HG03135 (cell line): Measurements from ENCODE around the gene CHMP1A.

Experiments
- ATAC-seq: cut with Tn5 transposase; IDR thresholded peaks from one replicate; pipeline ENCODE4 v1.9.1; 2021; ENCODE audit warnings: mild to moderate bottlenecking, moderate library complexity; ENCODE audit not compliant: unreplicated experiment

The CHMP1A gene

GRCh38 chr16:89607937-89608740, 49.4 kb downstream of the CHMP1A start:
- no peak for ATAC-seq

GRCh38 chr16:89607453-89607852, 50.1 kb downstream of the CHMP1A start:
- ATAC-seq, result no peak

- no peak for ATAC-seq
These were observed 51.5 kb downstream of the CHMP1A start for GRCh38 chr16:89606006-89606405.

GRCh38 chr16:89605186-89605970, 52.1 kb downstream of the CHMP1A start:
- no peak for ATAC-seq

- no peak for ATAC-seq
These were observed 52.7 kb downstream of the CHMP1A start for GRCh38 chr16:89604764-89605163.

GRCh38 chr16:89602952-89603590, 54.4 kb downstream of the CHMP1A start:
- no peak for ATAC-seq

- ATAC-seq, result no peak
These were observed 55.1 kb downstream of the CHMP1A start for GRCh38 chr16:89602273-89602951.

- ATAC-seq, result no peak
These were observed 55.6 kb downstream of the CHMP1A start for GRCh38 chr16:89601906-89602272.

GRCh38 chr16:89600956-89601355, 56.6 kb downstream of the CHMP1A start:
- ATAC-seq, result no peak

GRCh38 chr16:89600427-89600826, 57.1 kb downstream of the CHMP1A start:
- ATAC-seq, result no peak

- no peak for ATAC-seq
These were observed 57.6 kb downstream of the CHMP1A start for GRCh38 chr16:89599902-89600301.

- ATAC-seq, result no peak
These were observed 58.1 kb downstream of the CHMP1A start for GRCh38 chr16:89599451-89599858.

GRCh38 chr16:89598199-89598598, 59.3 kb downstream of the CHMP1A start:
- no peak for ATAC-seq

- ATAC-seq, result no peak
These were observed 60.4 kb downstream of the CHMP1A start for GRCh38 chr16:89596957-89597649.

- no peak for ATAC-seq
These were observed 61.3 kb downstream of the CHMP1A start for GRCh38 chr16:89596061-89596689.

- ATAC-seq, result no peak
These were observed 62.0 kb downstream of the CHMP1A start for GRCh38 chr16:89595330-89596060.
